GM18873 (cell line): ENCODE results near the gene RUNX2.

Source experiments
- ATAC-seq: cut with Tn5 transposase; IDR thresholded peaks from one replicate; pipeline ENCODE4 v1.9.1; 2021; ENCODE audit warnings: mild to moderate bottlenecking, moderate library complexity, moderate number of reproducible peaks; ENCODE audit not compliant: unreplicated experiment, low FRiP score

The RUNX2 gene

DNA sequence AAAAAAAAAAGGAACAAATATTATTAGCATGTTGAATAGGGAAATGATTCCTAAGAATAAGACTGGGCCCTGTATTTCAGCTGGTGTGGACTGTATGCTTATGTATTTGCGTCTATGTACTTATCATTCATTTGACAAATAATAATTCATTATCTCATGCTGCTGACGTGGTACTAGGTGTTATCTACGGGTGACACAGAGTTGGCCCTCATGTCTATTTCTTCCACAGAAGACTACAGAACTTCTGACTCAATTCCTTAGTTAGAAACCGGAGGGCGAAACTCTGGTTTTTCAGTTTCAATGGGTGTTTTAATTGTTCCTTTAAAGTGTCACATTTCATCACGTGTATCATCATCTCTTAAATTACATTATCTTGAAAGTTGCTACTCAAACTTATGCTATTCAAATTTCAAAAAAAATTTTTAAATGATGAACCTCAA, 381.7 kb downstream of the RUNX2 start:
- ATAC-seq, result peak; percentile 73

DNA sequence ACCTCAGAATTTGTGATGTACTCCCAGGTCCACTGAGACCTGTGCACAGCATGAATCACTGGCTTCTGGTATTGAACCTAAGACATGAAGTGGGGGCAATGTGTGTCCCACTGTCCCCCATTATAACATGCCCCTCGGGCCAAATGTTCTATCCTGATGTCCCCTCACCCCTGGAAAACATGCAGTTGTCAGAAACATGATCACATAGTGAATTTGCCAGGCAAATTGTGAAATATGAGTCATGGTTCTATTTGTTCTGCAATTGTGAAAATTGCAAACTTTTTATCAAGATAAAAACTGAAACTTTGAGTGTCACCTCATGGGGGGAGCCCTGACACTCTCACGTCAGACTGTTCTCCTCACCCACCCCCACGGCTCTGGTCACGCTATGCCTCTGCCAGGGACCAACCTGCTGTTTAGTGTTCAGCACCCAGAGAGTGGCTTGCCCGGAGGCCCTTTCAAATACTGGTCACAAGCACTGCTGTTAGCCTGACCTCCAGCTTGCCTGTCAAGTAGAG, 382.2 kb downstream of the RUNX2 start:
- ATAC-seq, result peak; percentile 64

DNA sequence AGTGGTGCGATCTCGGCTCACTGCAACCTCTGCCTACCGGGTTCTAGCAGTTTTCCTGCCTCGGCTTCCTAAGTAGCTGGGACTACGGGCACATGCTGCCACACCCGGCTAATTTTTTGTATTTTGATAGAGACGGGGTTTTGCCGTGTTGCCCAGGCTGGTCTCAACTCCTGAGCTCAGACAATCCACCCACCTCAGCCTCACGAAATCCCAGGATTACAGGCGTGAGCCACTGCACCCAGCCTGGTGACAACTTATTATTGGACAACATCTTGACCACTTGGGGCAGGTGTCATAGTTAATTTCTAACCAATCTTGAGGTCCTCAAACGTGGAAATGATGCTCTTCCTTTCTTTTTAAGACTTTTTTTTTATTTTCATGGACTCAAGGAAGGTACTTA, 383.9 kb downstream of the RUNX2 start:
- no peak for ATAC-seq

DNA sequence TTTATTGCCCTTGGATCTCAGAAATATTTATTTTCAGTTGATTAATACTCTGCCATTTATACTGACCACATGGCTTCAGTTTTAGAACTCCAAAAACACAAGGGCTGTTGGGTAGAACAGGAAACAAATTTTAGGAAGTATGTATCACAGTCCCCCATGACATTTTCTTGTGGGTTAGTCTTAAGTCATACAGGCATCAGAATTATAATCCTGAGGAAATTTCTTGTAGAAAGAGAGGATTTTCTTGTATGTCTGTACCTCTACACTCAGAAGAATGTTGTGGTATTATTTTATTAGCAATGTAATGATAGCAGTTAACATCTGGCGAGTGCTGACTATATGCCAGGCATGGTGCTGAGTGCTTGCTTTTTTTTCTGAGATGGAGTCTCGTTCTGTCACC, 384.7 kb downstream of the RUNX2 start:
- ATAC-seq, result no peak
